ENCODE results near the gene SVOP. TPM values are rescaled to one million over a fixed set of nuclear protein-coding genes. Genes with fewer than 3 reads are reported as not detected.

SVOP gene
- total and polyA plus RNA-seq, 4 donors: 0.10 TPM; not detected in 3

GRCh38 chr12:108899145-108899544 is 121.7 kb downstream of the SVOP start (continued):
- TF ChIP-seq, protein P1, sequence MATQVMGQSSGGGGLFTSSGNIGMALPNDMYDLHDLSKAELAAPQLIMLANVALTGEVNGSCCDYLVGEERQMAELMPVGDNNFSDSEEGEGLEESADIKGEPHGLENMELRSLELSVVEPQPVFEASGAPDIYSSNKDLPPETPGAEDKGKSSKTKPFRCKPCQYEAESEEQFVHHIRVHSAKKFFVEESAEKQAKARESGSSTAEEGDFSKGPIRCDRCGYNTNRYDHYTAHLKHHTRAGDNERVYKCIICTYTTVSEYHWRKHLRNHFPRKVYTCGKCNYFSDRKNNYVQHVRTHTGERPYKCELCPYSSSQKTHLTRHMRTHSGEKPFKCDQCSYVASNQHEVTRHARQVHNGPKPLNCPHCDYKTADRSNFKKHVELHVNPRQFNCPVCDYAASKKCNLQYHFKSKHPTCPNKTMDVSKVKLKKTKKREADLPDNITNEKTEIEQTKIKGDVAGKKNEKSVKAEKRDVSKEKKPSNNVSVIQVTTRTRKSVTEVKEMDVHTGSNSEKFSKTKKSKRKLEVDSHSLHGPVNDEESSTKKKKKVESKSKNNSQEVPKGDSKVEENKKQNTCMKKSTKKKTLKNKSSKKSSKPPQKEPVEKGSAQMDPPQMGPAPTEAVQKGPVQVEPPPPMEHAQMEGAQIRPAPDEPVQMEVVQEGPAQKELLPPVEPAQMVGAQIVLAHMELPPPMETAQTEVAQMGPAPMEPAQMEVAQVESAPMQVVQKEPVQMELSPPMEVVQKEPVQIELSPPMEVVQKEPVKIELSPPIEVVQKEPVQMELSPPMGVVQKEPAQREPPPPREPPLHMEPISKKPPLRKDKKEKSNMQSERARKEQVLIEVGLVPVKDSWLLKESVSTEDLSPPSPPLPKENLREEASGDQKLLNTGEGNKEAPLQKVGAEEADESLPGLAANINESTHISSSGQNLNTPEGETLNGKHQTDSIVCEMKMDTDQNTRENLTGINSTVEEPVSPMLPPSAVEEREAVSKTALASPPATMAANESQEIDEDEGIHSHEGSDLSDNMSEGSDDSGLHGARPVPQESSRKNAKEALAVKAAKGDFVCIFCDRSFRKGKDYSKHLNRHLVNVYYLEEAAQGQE (IDR thresholded peaks at IDR 0.05): no peak
- TF ChIP-seq FOXA2 (IDR thresholded peaks at IDR 0.05): no peak

- Histone ChIP-seq H3K27me3 (ENCODE audit: control insufficient read depth in 4 of 4, insufficient read depth in 4 of 4, low read length in 3 of 4) (no peaks in the 10 kb centered on the region), H3K36me3 (ENCODE audit: control insufficient read depth in 4 of 4, insufficient read depth in 3 of 4, low read depth in 1 of 4, low read length in 3 of 4) (peaks cover 0 to 57% (median 36%) of the 10 kb centered on the region in 4 donors), H3K9ac (ENCODE audit: low read depth in 1 of 2, low read length in 2 of 2) (no peak overlapping the region), H3K27ac (ENCODE audit: low read depth in 1 of 2, low read length in 2 of 2) (no peak overlapping the region), H3K4me1 (ENCODE audit: control insufficient read depth in 4 of 4, insufficient read depth in 4 of 4, low read length in 3 of 4) (no peaks in the 10 kb centered on the region), H3K4me3 (ENCODE audit: low read depth in 1 of 3, low read length in 3 of 3) (no peak overlapping the region), H3K9me3 (ENCODE audit: control insufficient read depth in 4 of 4, low read length in 3 of 4) (no peaks in the 10 kb centered on the region)
- 93% methylated on average over 4 of the region's 4 CpGs for WGBS
- no peak for DNase-seq (ENCODE audit: low spot score)
- TF ChIP-seq, protein P2, sequence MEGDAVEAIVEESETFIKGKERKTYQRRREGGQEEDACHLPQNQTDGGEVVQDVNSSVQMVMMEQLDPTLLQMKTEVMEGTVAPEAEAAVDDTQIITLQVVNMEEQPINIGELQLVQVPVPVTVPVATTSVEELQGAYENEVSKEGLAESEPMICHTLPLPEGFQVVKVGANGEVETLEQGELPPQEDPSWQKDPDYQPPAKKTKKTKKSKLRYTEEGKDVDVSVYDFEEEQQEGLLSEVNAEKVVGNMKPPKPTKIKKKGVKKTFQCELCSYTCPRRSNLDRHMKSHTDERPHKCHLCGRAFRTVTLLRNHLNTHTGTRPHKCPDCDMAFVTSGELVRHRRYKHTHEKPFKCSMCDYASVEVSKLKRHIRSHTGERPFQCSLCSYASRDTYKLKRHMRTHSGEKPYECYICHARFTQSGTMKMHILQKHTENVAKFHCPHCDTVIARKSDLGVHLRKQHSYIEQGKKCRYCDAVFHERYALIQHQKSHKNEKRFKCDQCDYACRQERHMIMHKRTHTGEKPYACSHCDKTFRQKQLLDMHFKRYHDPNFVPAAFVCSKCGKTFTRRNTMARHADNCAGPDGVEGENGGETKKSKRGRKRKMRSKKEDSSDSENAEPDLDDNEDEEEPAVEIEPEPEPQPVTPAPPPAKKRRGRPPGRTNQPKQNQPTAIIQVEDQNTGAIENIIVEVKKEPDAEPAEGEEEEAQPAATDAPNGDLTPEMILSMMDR (IDR thresholded peaks at IDR 0.05; ENCODE audit: low read depth, low read length, missing input control): no peak
- no peak for TF ChIP-seq ZBTB33 (IDR thresholded peaks at IDR 0.05)
- no peak for TF ChIP-seq RXRA (IDR thresholded peaks at IDR 0.05)
- TF ChIP-seq HNF4G (IDR thresholded peaks at IDR 0.05): no peak
- TF ChIP-seq, protein P1 (IDR thresholded peaks at IDR 0.05): no peak
- TF ChIP-seq YY1 (IDR thresholded peaks at IDR 0.05): no peak
- TF ChIP-seq NR2F2 (IDR thresholded peaks at IDR 0.05): no peak
- TF ChIP-seq SP1 (IDR thresholded peaks at IDR 0.05): no peak
- no peak for TF ChIP-seq GABPA (IDR thresholded peaks at IDR 0.05 in 1 of 2, conservative IDR thresholded peaks at IDR 0.05 in 1 of 2)
- no peak for TF ChIP-seq MAX (IDR thresholded peaks at IDR 0.05)
- no peak for TF ChIP-seq FOXA2 (IDR thresholded peaks at IDR 0.05)
Observed at GRCh38 chr12:108896817-108897216, 124.1 kb downstream of the SVOP start.
